Spleen (tissue), 7 donors: ENCODE data around the gene PAFAH1B1.

Source experiments
- CTCF ChIP-seq, 11 experiments: fragments of 200-600 bp in 7 of 11; fragments of 450-650 bp in 4 of 11; sonication (generic) in 4 of 11; IDR thresholded peaks in 8 of 11; conservative IDR thresholded peaks in 3 of 11; 1 replicate in 7 of 11; 2 replicates in 4 of 11; pipeline versions ENCODE4 v1.4.0 to v1.8.0; 2016 to 2021; ENCODE audit warnings: antibody characterized with exemption in 11 of 11, inconsistent platforms in 4 of 11, mild to moderate bottlenecking in 1 of 11
- POLR2A ChIP-seq, 3 donors: fragments of 450-650 bp; IDR thresholded peaks; one replicate each; pipeline ENCODE4 v1.5.1; 2017; ENCODE audit warnings: antibody characterized with exemption in 3 of 3, mild to moderate bottlenecking in 1 of 3
- donor health status: DM: no; HTN: no; CAD: no; lungs with moderate emphysema.
- donor health status: DM: no; HTN: no; CAD: no.
- donor health status: DM: no; HTN: no; CAD: no.

- TF ChIP-seq CTCF (IDR thresholded peaks at IDR 0.05 in 8 of 11, conservative IDR thresholded peaks at IDR 0.05 in 3 of 11) (no peak), POLR2A (IDR thresholded peaks at IDR 0.05) (no peak)
Measured at GRCh38 chr17:2551928-2552327, 41.5 kb upstream of the PAFAH1B1 start.
